Right lobe of liver (tissue), 4 donors: Measurements from ENCODE around the gene PRKAG2.

ENCODE experiments used
- POLR2A ChIP-seq: fragments of 450-650 bp; IDR thresholded peaks from one replicate; pipeline ENCODE4 v1.6.1; 2017; ENCODE audit warnings: antibody characterized with exemption, mild to moderate bottlenecking
- TF ChIP-seq, protein P1 (sequence below), 4 donors: fragments of 200-600 bp in 3 of 4; fragments of 450-650 bp in 1 of 4; IDR thresholded peaks; one replicate each; pipeline versions ENCODE4 v1.5.1 to v1.8.0; 2016 to 2022; ENCODE audit warnings: antibody characterized with exemption in 4 of 4, mild to moderate bottlenecking in 2 of 4
- donor health status: DM: no; HTN: no; CAD: no.
- donor health status: DM: no; HTN: no; CAD: no.
- donor health status: DM: no; HTN: yes; CAD: no.

DNA sequence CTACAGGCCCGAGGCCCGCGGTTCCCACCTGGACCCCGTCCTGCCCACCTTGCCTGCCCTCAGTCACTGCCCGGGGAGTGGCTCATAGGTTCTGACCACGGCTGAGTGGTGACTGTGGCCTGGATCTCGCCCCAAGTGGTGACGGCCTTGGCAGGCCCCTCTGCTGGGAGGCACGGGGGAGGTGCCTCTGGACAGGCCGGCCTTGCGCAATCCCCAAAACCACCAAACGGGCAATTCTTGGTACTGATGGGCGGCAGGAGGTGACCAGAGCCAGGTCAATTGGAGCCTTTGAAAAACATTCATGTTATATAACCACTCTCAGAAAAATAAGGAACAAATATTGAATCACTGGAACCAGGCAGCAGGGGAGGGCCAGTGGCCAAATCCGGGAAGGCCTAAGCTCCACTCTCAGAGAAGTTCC lies 83.4 kb downstream of the PRKAG2 start:
- TF ChIP-seq, protein P1, sequence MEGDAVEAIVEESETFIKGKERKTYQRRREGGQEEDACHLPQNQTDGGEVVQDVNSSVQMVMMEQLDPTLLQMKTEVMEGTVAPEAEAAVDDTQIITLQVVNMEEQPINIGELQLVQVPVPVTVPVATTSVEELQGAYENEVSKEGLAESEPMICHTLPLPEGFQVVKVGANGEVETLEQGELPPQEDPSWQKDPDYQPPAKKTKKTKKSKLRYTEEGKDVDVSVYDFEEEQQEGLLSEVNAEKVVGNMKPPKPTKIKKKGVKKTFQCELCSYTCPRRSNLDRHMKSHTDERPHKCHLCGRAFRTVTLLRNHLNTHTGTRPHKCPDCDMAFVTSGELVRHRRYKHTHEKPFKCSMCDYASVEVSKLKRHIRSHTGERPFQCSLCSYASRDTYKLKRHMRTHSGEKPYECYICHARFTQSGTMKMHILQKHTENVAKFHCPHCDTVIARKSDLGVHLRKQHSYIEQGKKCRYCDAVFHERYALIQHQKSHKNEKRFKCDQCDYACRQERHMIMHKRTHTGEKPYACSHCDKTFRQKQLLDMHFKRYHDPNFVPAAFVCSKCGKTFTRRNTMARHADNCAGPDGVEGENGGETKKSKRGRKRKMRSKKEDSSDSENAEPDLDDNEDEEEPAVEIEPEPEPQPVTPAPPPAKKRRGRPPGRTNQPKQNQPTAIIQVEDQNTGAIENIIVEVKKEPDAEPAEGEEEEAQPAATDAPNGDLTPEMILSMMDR (IDR thresholded peaks at IDR 0.05), result peak in 1 of 4 donors; percentile 2
- peak; percentile 69 for TF ChIP-seq POLR2A
